Gastroesophageal sphincter (tissue), 4 donors: ENCODE results near the gene ANXA2R. TPM values are rescaled to one million over a fixed set of nuclear protein-coding genes. Genes with fewer than 3 reads are reported as not detected.

ENCODE experiments used
- ATAC-seq: fragments of 150-250 bp; one replicate; pipeline ENCODE4 v1.9.1; 2016; ENCODE audit warnings: mild to moderate bottlenecking, moderate library complexity
- H3K27ac ChIP-seq, 4 donors: fragments of 200-600 bp; sonication (generic) in 3 of 4; 1 replicate in 3 of 4; 2 replicates in 1 of 4; pipeline ENCODE4 v1.5.1; 2016 to 2019
- H3K27me3 ChIP-seq: fragments of 200-600 bp; sonication (generic); one replicate; pipeline ENCODE4 v1.5.1; 2019
- H3K36me3 ChIP-seq, 2 donors: fragments of 200-600 bp; sonication (generic); one replicate each; pipeline ENCODE4 v1.5.1; 2019; ENCODE audit warnings: control low read depth in 1 of 2
- H3K4me1 ChIP-seq, 3 donors: fragments of 200-600 bp; sonication (generic); 1 replicate in 2 of 3; 2 replicates in 1 of 3; pipeline ENCODE4 v1.5.1; 2016 to 2019; ENCODE audit warnings: control low read depth in 2 of 3
- H3K4me3 ChIP-seq, 2 donors: fragments of 200-600 bp; sonication (generic); one replicate each; pipeline ENCODE4 v1.5.1; 2019; ENCODE audit warnings: mild to moderate bottlenecking in 1 of 2, moderate library complexity in 1 of 2
- H3K9me3 ChIP-seq, 3 donors: fragments of 200-600 bp; sonication (generic); one replicate each; pipeline ENCODE4 v1.5.1; 2017 to 2019; ENCODE audit warnings: control low read depth in 2 of 3
- CTCF ChIP-seq, 4 experiments: fragments of 200-600 bp in 2 of 4; fragments of 450-650 bp in 2 of 4; sonication (generic) in 1 of 4; IDR thresholded peaks; one replicate each; pipeline ENCODE4 v1.5.1; 2017 to 2019; ENCODE audit warnings: antibody characterized with exemption in 4 of 4, mild to moderate bottlenecking in 2 of 4, moderate library complexity in 2 of 4
- EP300 ChIP-seq: sonication (generic); formaldehyde crosslinking; IDR thresholded peaks from one replicate; pipeline ENCODE4 v1.6.1; 2017; ENCODE audit warnings: antibody characterized with exemption, mild to moderate bottlenecking
- POLR2A ChIP-seq, 2 donors: fragments of 450-650 bp; IDR thresholded peaks; one replicate each; pipeline ENCODE4 v1.6.1; 2017; ENCODE audit warnings: antibody characterized with exemption in 2 of 2, mild to moderate bottlenecking in 2 of 2, moderate library complexity in 1 of 2
- POLR2AphosphoS5 ChIP-seq: sonication (generic); formaldehyde crosslinking; IDR thresholded peaks from one replicate; pipeline ENCODE4 v1.6.1; 2017; ENCODE audit warnings: antibody characterized with exemption
- WGBS, 2 donors: methylation state at CpG; one replicate each; pipeline ENCODE4 v1.1.5; 2018; ENCODE audit warnings: low coverage in 1 of 2; 5-methylcytosine and 5-hydroxymethylcytosine counted together
- total RNA-seq, 4 donors: library from RNA; depleted of rRNA; stranded (reverse); fragments of >200 nt; gene quantifications; one replicate each; pipeline ENCODE4 v1.1.0, GENCODE V29; 2016

The ANXA2R gene
- total RNA-seq, 4 donors from 2014 or later = 1.2 to 5.1 (median 2.1) TPM

GRCh38 chr5:43036856-43037635 is 3.1 kb downstream of the ANXA2R start:
- Histone ChIP-seq H3K4me1 (peaks cover 0 to 44% (median 0%) of the 10 kb centered on the region in 3 donors), H3K9me3 (peaks cover 0 to 17% (median 0%) of the 10 kb centered on the region in 3 donors), H3K27me3 (peaks cover 92% of the 10 kb centered on the region), H3K36me3 (no peaks in the 10 kb centered on the region), H3K4me3 (peak overlapping the region; percentile 26 to 30), H3K27ac (peak overlapping the region; percentile 7 to 89 (median 72))
- ATAC-seq = no peak
- WGBS, 2 donors = 20 to 35% methylated on average over 22 to 26 of the region's 36 CpGs
- TF ChIP-seq EP300 = no peak
- no peak for TF ChIP-seq POLR2AphosphoS5
- no peak for TF ChIP-seq POLR2A (IDR thresholded peaks at IDR 0.05)
- no peak for TF ChIP-seq CTCF (IDR thresholded peaks at IDR 0.05)

GRCh38 chr5:43036409-43036808 is 3.7 kb downstream of the ANXA2R start:
- ATAC-seq = no peak

GRCh38 chr5:43034591-43034968 is 5.5 kb downstream of the ANXA2R start:
- WGBS, 2 donors = 45 to 55% methylated on average over 2 to 4 of the region's 5 CpGs
- H3K4me3 ChIP-seq = no peak overlapping the region

More at GRCh38 chr5:43036409-43036808, 3.7 kb downstream of the ANXA2R start:
- no peaks in the 10 kb centered on the region for H3K36me3 ChIP-seq
- TF ChIP-seq CTCF (IDR thresholded peaks at IDR 0.05) (no peak), POLR2A (IDR thresholded peaks at IDR 0.05) (no peak), POLR2AphosphoS5 (no peak), EP300 (no peak)
- no peak overlapping the region for H3K4me3 ChIP-seq
- peaks cover 0 to 17% (median 0%) of the 10 kb centered on the region in 3 donors for H3K9me3 ChIP-seq
- WGBS, 2 donors = 63% methylated on average over 1 of the region's 1 CpG; no CpG with 5 or more reads in 1 of the 2 donors
- peak overlapping the region in 2 of 4 donors; percentile 76 to 89 for H3K27ac ChIP-seq
- H3K4me1 ChIP-seq = peaks cover 0 to 38% (median 0%) of the 10 kb centered on the region in 3 donors
- peaks cover 91% of the 10 kb centered on the region for H3K27me3 ChIP-seq

GRCh38 chr5:43033841-43034590 is 6.1 kb downstream of the ANXA2R start:
- TF ChIP-seq POLR2AphosphoS5 = no peak
- no peak for TF ChIP-seq POLR2A (IDR thresholded peaks at IDR 0.05)
- TF ChIP-seq EP300 = no peak
- TF ChIP-seq CTCF (IDR thresholded peaks at IDR 0.05) = no peak
- peak overlapping the region in 2 of 4 donors; percentile 17 to 30 for H3K27ac ChIP-seq
- peaks cover 0 to 20% (median 0%) of the 10 kb centered on the region in 3 donors for H3K4me1 ChIP-seq
- ATAC-seq = no peak
- no peaks in the 10 kb centered on the region for H3K36me3 ChIP-seq
- H3K27me3 ChIP-seq = peaks cover 71% of the 10 kb centered on the region
- peaks cover 0 to 17% (median 0%) of the 10 kb centered on the region in 3 donors for H3K9me3 ChIP-seq
- WGBS, 2 donors = 34 to 49% methylated on average over 11 to 15 of the region's 41 CpGs
- peak overlapping the region in 1 of 2 donors; percentile 29 for H3K4me3 ChIP-seq

More at GRCh38 chr5:43034591-43034968, 5.5 kb downstream of the ANXA2R start:
- ATAC-seq = no peak
- H3K27ac ChIP-seq = peak overlapping the region in 1 of 4 donors; percentile 17
- TF ChIP-seq CTCF (IDR thresholded peaks at IDR 0.05) (no peak), EP300 (no peak), POLR2A (IDR thresholded peaks at IDR 0.05) (no peak), POLR2AphosphoS5 (no peak)
- no peaks in the 10 kb centered on the region for H3K36me3 ChIP-seq
- peaks cover 0 to 17% (median 0%) of the 10 kb centered on the region in 3 donors for H3K9me3 ChIP-seq
- H3K27me3 ChIP-seq = peaks cover 77% of the 10 kb centered on the region
- peaks cover 0 to 24% (median 0%) of the 10 kb centered on the region in 3 donors for H3K4me1 ChIP-seq
